Trophoblast cell (in vitro differentiated cells and primary cell): ENCODE results near the gene AGRP.
A peak's percentile ranks its signal among the peaks of the same experiment; 100 is the strongest.
"Not testable (repeated sequence)": the region's sequence is repeated elsewhere in the genome, so short reads cannot be mapped to it uniquely, and the experiment has no call there.

Experiments
- DNase-seq, 2 donors: peaks; one replicate each; pipeline ENCODE4 v3.0.0-alpha.2; 2016
- H2AFZ ChIP-seq: 2 replicates; pipeline ENCODE4 v1.6.1; 2013; ENCODE audit warnings: low read length, moderate library complexity, mild to moderate bottlenecking; ENCODE audit not compliant: insufficient read depth, poor library complexity
- H2AK5ac ChIP-seq: 2 replicates; pipeline ENCODE4 v1.6.1; 2013; ENCODE audit warnings: mild to moderate bottlenecking, low read length
- H2BK120ac ChIP-seq: 2 replicates; pipeline ENCODE4 v1.6.1; 2013; ENCODE audit warnings: low read length, mild to moderate bottlenecking, moderate library complexity; ENCODE audit not compliant: insufficient read depth, poor library complexity
- H2BK12ac ChIP-seq: 2 replicates; pipeline ENCODE4 v1.6.1; 2013; ENCODE audit warnings: mild to moderate bottlenecking, low read length, moderate library complexity
- H2BK5ac ChIP-seq: 2 replicates; pipeline ENCODE4 v1.6.1; 2013; ENCODE audit warnings: low read length, low read depth, moderate library complexity, mild to moderate bottlenecking; ENCODE audit not compliant: poor library complexity
- H3K14ac ChIP-seq: 2 replicates; pipeline ENCODE4 v1.6.1; 2013; ENCODE audit warnings: mild to moderate bottlenecking, low read length
- H3K18ac ChIP-seq: 2 replicates; pipeline ENCODE4 v1.6.1; 2013; ENCODE audit warnings: mild to moderate bottlenecking, low read length
- H3K23ac ChIP-seq: 2 replicates; pipeline ENCODE4 v1.6.1; 2013; ENCODE audit warnings: low read length
- H3K27ac ChIP-seq: 2 replicates; pipeline ENCODE4 v1.5.1; 2013; ENCODE audit warnings: low read depth, mild to moderate bottlenecking, inconsistent platforms, low read length, moderate library complexity
- H3K27me3 ChIP-seq: 2 replicates; pipeline ENCODE4 v1.6.1; 2013; ENCODE audit warnings: inconsistent platforms, mild to moderate bottlenecking, low read length, moderate library complexity; ENCODE audit not compliant: insufficient read depth
- H3K36me3 ChIP-seq, 2 experiments: 1 replicate in 1 of 2; 2 replicates in 1 of 2; pipeline ENCODE4 v1.6.1; 2013; ENCODE audit warnings: low read length in 2 of 2, mild to moderate bottlenecking in 2 of 2, moderate library complexity in 1 of 2; ENCODE audit not compliant: insufficient read depth in 2 of 2, control insufficient read depth in 1 of 2
- H3K4ac ChIP-seq: 2 replicates; pipeline ENCODE4 v1.6.1; 2013; ENCODE audit warnings: low read depth, mild to moderate bottlenecking, low read length, moderate library complexity
- H3K4me1 ChIP-seq, 2 experiments: 1 replicate in 1 of 2; 2 replicates in 1 of 2; pipeline ENCODE4 v1.6.1; 2013; ENCODE audit warnings: low read length in 2 of 2, mild to moderate bottlenecking in 2 of 2, moderate library complexity in 1 of 2; ENCODE audit not compliant: insufficient read depth in 2 of 2, control insufficient read depth in 1 of 2
- H3K4me2 ChIP-seq: 2 replicates; pipeline ENCODE4 v1.6.1; 2013; ENCODE audit warnings: inconsistent platforms, mild to moderate bottlenecking, low read length, moderate library complexity
- H3K4me3 ChIP-seq: 2 replicates; pipeline ENCODE4 v1.5.1; 2013; ENCODE audit warnings: mild to moderate bottlenecking, low read depth, low read length, inconsistent platforms
- H3K79me1 ChIP-seq: one replicate; pipeline ENCODE4 v1.6.1; 2013; ENCODE audit warnings: low read length
- H3K79me2 ChIP-seq: 2 replicates; pipeline ENCODE4 v1.6.1; 2013; ENCODE audit warnings: low read length, mild to moderate bottlenecking; ENCODE audit not compliant: control insufficient read depth, insufficient read depth, poor library complexity
- H3K9ac ChIP-seq: 2 replicates; pipeline ENCODE4 v1.6.1; 2013; ENCODE audit warnings: mild to moderate bottlenecking, low read length
- H3K9me3 ChIP-seq: 2 replicates; pipeline ENCODE4 v1.6.1; 2013; ENCODE audit warnings: low read depth, mild to moderate bottlenecking, control low read depth, inconsistent platforms, low read length; ENCODE audit not compliant: insufficient read depth
- H4K12ac ChIP-seq: 2 replicates; pipeline ENCODE4 v1.6.1; 2013; ENCODE audit warnings: low read depth, mild to moderate bottlenecking, low read length, moderate library complexity
- H4K8ac ChIP-seq: 2 replicates; pipeline ENCODE4 v1.6.1; 2013; ENCODE audit warnings: low read depth, mild to moderate bottlenecking, low read length, moderate library complexity
- H4K91ac ChIP-seq: one replicate; pipeline ENCODE4 v1.6.1; 2013; ENCODE audit warnings: low read depth, mild to moderate bottlenecking, low read length, moderate library complexity
- WGBS: extraction: QIAGEN DNeasy Blood & Tissue Kit; methylation state at CpG from one replicate; pipeline ENCODE4 v1.1.7; 2013; ENCODE audit warnings: missing lambda C conversion rate; ENCODE audit not compliant: insufficient read length, insufficient coverage; ENCODE audit errors: extremely low coverage; 5-methylcytosine and 5-hydroxymethylcytosine counted together

The AGRP gene

GRCh38 chr16:67490335-67491096 is 7.2 kb upstream of the AGRP start:
- Histone ChIP-seq H3K27me3 (peaks cover 3% of the 10 kb centered on the region), H3K4me3 (no peak overlapping the region), H3K9me3 (no peaks in the 10 kb centered on the region), H3K27ac (no peak overlapping the region), H3K79me2 (no peaks in the 10 kb centered on the region), H3K4me1 (peaks cover 4 to 6% of the 10 kb centered on the region in 2 experiments), H4K8ac (no peak overlapping the region), H2BK120ac (no peak overlapping the region), H3K4me2 (no peak overlapping the region), H3K9ac (no peak overlapping the region), H3K79me1 (no peaks in the 10 kb centered on the region), H2AFZ (no peak overlapping the region), H4K91ac (no peak overlapping the region), H3K36me3 (no peaks in the 10 kb centered on the region), H3K23ac (no peak overlapping the region), H2BK12ac (no peak overlapping the region), H2BK5ac (no peak overlapping the region), H3K4ac (no peak overlapping the region), H2AK5ac (no peak overlapping the region), H3K18ac (no peak overlapping the region), H3K14ac (no peak overlapping the region), H4K12ac (no peak overlapping the region)
- no CpG with 5 or more reads among the region's 8 CpGs for WGBS
- peak in 1 of 2 donors; percentile 27 for DNase-seq

- no peak overlapping the region for H2BK5ac ChIP-seq
- no peak overlapping the region for H2AFZ ChIP-seq
- H3K27ac ChIP-seq: no peak overlapping the region
- no peaks in the 10 kb centered on the region for H3K9me3 ChIP-seq
- no peak overlapping the region for H4K12ac ChIP-seq
- H4K8ac ChIP-seq: no peak overlapping the region
- no peaks in the 10 kb centered on the region for H3K79me1 ChIP-seq
- no peak overlapping the region for H3K23ac ChIP-seq
- no peak overlapping the region for H3K9ac ChIP-seq
- DNase-seq: no peak
- WGBS: no CpG with 5 or more reads among the region's 4 CpGs
- H3K14ac ChIP-seq: no peak overlapping the region
- peaks cover 4 to 6% of the 10 kb centered on the region in 2 experiments for H3K4me1 ChIP-seq
- H3K18ac ChIP-seq: no peak overlapping the region
- H3K4me2 ChIP-seq: no peak overlapping the region
- H3K79me2 ChIP-seq: no peaks in the 10 kb centered on the region
- peaks cover 3% of the 10 kb centered on the region for H3K27me3 ChIP-seq
- no peak overlapping the region for H4K91ac ChIP-seq
- no peak overlapping the region for H3K4ac ChIP-seq
- no peak overlapping the region for H2BK12ac ChIP-seq
- no peak overlapping the region for H2BK120ac ChIP-seq
- H3K4me3 ChIP-seq: no peak overlapping the region
- no peaks in the 10 kb centered on the region for H3K36me3 ChIP-seq
- no peak overlapping the region for H2AK5ac ChIP-seq
These were observed 6.2 kb upstream of the AGRP start for GRCh38 chr16:67489401-67490083.

GRCh38 chr16:67487561-67487960 is 4.2 kb upstream of the AGRP start:
- H4K12ac ChIP-seq, H3K79me1 ChIP-seq, H2AK5ac ChIP-seq, H3K9me3 ChIP-seq, H3K36me3 ChIP-seq, H3K4me1 ChIP-seq, H3K9ac ChIP-seq, H3K23ac ChIP-seq, H3K27me3 ChIP-seq, H3K18ac ChIP-seq, H4K8ac ChIP-seq, H4K91ac ChIP-seq, H2BK120ac ChIP-seq, H2BK5ac ChIP-seq, H3K4ac ChIP-seq, H3K14ac ChIP-seq, H3K4me3 ChIP-seq, H2BK12ac ChIP-seq, H3K4me2 ChIP-seq, H2AFZ ChIP-seq, H3K27ac ChIP-seq, H3K79me2 ChIP-seq: not testable (repeated sequence)
- peak; percentile 37 to 62 for DNase-seq
- WGBS: no CpG with 5 or more reads among the region's 4 CpGs

GRCh38 chr16:67486805-67487204 is 3.5 kb upstream of the AGRP start:
- Histone ChIP-seq H4K12ac (no peak overlapping the region), H3K79me1 (no peaks in the 10 kb centered on the region), H3K27me3 (peaks cover 3% of the 10 kb centered on the region), H4K8ac (no peak overlapping the region), H2AK5ac (no peak overlapping the region), H3K23ac (no peak overlapping the region), H2AFZ (no peak overlapping the region), H3K9ac (no peak overlapping the region), H3K79me2 (no peaks in the 10 kb centered on the region), H3K9me3 (no peaks in the 10 kb centered on the region), H3K4ac (no peak overlapping the region), H3K4me1 (peaks cover 4 to 6% of the 10 kb centered on the region in 2 experiments), H3K36me3 (no peaks in the 10 kb centered on the region), H2BK5ac (no peak overlapping the region), H3K4me2 (no peak overlapping the region), H3K4me3 (no peak overlapping the region), H3K18ac (no peak overlapping the region), H2BK12ac (no peak overlapping the region), H3K14ac (no peak overlapping the region), H2BK120ac (no peak overlapping the region), H3K27ac (no peak overlapping the region), H4K91ac (no peak overlapping the region)
- no peak for DNase-seq
- no CpG with 5 or more reads among the region's 3 CpGs for WGBS
